ENCODE results near the gene SCUBE3.

DNA sequence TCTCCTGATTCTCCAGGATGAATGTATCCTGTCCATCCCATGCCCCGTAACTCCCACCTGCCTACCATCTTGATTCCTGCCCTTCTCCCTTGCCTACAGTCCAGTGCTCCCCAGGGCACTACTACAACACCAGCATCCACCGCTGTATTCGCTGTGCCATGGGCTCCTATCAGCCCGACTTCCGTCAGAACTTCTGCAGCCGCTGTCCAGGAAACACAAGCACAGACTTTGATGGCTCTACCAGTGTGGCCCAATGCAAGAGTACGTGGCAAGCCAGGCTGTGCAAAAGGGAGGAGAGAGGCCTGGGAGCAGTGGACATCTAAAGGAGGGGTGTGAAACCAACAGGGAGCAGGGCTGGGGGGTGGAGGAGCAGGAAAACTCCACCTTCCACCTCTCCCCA lies 30.8 kb downstream of the SCUBE3 start:
- no peak for TF ChIP-seq EP300 (IDR thresholded peaks at IDR 0.05; ENCODE audit: borderline replicate concordance)
- TF ChIP-seq RAD21 (IDR thresholded peaks at IDR 0.05; ENCODE audit: low read depth): no peak
- no peak for TF ChIP-seq ZBTB7A (IDR thresholded peaks at IDR 0.05; ENCODE audit: low read depth)
- TF ChIP-seq TAF1 (IDR thresholded peaks at IDR 0.05; ENCODE audit: low read depth): no peak
- TF ChIP-seq TCF12 (IDR thresholded peaks at IDR 0.05; ENCODE audit: low read depth): no peak
